Liver (tissue), 9 donors: Measurements from ENCODE around the gene FOXB1. TPM values are rescaled to one million over a fixed set of nuclear protein-coding genes. Genes with fewer than 3 reads are reported as not detected.

ENCODE experiments used
- DNase-seq: peaks from one replicate; pipeline ENCODE4 v3.0.0-alpha.2; 2017; ENCODE audit warnings: low spot score
- H3K27ac ChIP-seq, 2 donors: one replicate each; pipeline ENCODE4 v1.7.0; 2013; ENCODE audit warnings: inconsistent platforms in 2 of 2, low read length in 2 of 2, control low read depth in 1 of 2, low read depth in 1 of 2, mild to moderate bottlenecking in 1 of 2
- H3K27me3 ChIP-seq, 4 donors: one replicate each; pipeline versions ENCODE4 v1.6.1 to v1.7.0; 2013; ENCODE audit warnings: low read length in 3 of 4, inconsistent platforms in 1 of 4, mild to moderate bottlenecking in 1 of 4, moderate library complexity in 1 of 4; ENCODE audit not compliant: control insufficient read depth in 4 of 4, insufficient read depth in 4 of 4
- H3K36me3 ChIP-seq, 4 donors: one replicate each; pipeline versions ENCODE4 v1.6.1 to v1.7.0; 2013; ENCODE audit warnings: low read length in 3 of 4, mild to moderate bottlenecking in 3 of 4, low read depth in 1 of 4, moderate library complexity in 1 of 4; ENCODE audit not compliant: control insufficient read depth in 4 of 4, insufficient read depth in 3 of 4
- H3K4me1 ChIP-seq, 4 donors: one replicate each; pipeline versions ENCODE4 v1.6.1 to v1.7.0; 2013; ENCODE audit warnings: low read length in 3 of 4, mild to moderate bottlenecking in 3 of 4, moderate library complexity in 1 of 4; ENCODE audit not compliant: control insufficient read depth in 4 of 4, insufficient read depth in 4 of 4
- H3K4me3 ChIP-seq, 3 donors: one replicate each; pipeline versions ENCODE4 v1.6.1 to v1.7.0; 2013; ENCODE audit warnings: low read length in 3 of 3, control low read depth in 1 of 3, low read depth in 1 of 3, mild to moderate bottlenecking in 1 of 3
- H3K9ac ChIP-seq, 2 donors: one replicate each; pipeline ENCODE4 v1.7.0; 2013; ENCODE audit warnings: low read length in 2 of 2, mild to moderate bottlenecking in 2 of 2, moderate library complexity in 2 of 2, control low read depth in 1 of 2, low read depth in 1 of 2
- H3K9me3 ChIP-seq, 4 donors: one replicate each; pipeline versions ENCODE4 v1.6.1 to v1.7.0; 2013; ENCODE audit warnings: low read length in 3 of 4; ENCODE audit not compliant: control insufficient read depth in 4 of 4
- ATF3 ChIP-seq: IDR thresholded peaks from 2 replicates; pipeline ENCODE4 v1.6.1; 2016; ENCODE audit warnings: antibody characterized with exemption
- CTCF ChIP-seq: fragments of 150-350 bp; IDR thresholded peaks from 2 replicates; pipeline ENCODE4 v1.5.1; 2017; ENCODE audit warnings: improper control_type of control experiment, low read depth, low read length; ENCODE audit not compliant: missing input control
- EGR1 ChIP-seq, 2 donors: IDR thresholded peaks; 2 replicates each; pipeline ENCODE4 v1.6.1; 2016 to 2018; ENCODE audit warnings: antibody characterized with exemption in 2 of 2, low read depth in 2 of 2
- FOXA1 ChIP-seq: IDR thresholded peaks from 2 replicates; pipeline ENCODE4 v1.6.1; 2016; ENCODE audit warnings: antibody characterized with exemption
- FOXA2 ChIP-seq: IDR thresholded peaks from 2 replicates; pipeline ENCODE4 v1.6.1; 2016; ENCODE audit warnings: antibody characterized with exemption
- GABPA ChIP-seq, 2 donors: IDR thresholded peaks in 1 of 2; conservative IDR thresholded peaks in 1 of 2; 2 replicates each; pipeline ENCODE4 v1.6.1; 2016; ENCODE audit warnings: antibody characterized with exemption in 2 of 2, mild to moderate bottlenecking in 1 of 2, moderate library complexity in 1 of 2
- HNF4A ChIP-seq, 2 donors: conservative IDR thresholded peaks; 2 replicates each; pipeline ENCODE4 v1.6.1; 2016; ENCODE audit warnings: antibody characterized with exemption in 2 of 2, mild to moderate bottlenecking in 2 of 2
- HNF4G ChIP-seq: IDR thresholded peaks from 2 replicates; pipeline ENCODE4 v1.6.1; 2016; ENCODE audit warnings: antibody characterized with exemption
- JUND ChIP-seq, 2 donors: IDR thresholded peaks; 2 replicates each; pipeline ENCODE4 v1.6.1; 2016; ENCODE audit warnings: antibody characterized with exemption in 2 of 2
- MAX ChIP-seq: IDR thresholded peaks from 2 replicates; pipeline ENCODE4 v1.6.1; 2016; ENCODE audit warnings: antibody characterized with exemption
- RAD21 ChIP-seq, 2 donors: IDR thresholded peaks; 2 replicates each; pipeline ENCODE4 v1.6.1; 2016; ENCODE audit warnings: antibody characterized with exemption in 2 of 2, mild to moderate bottlenecking in 2 of 2
- REST ChIP-seq: IDR thresholded peaks from 2 replicates; pipeline ENCODE4 v1.6.1; 2016; ENCODE audit warnings: antibody characterized with exemption, mild to moderate bottlenecking
- RXRA ChIP-seq, 2 donors: IDR thresholded peaks; 2 replicates each; pipeline ENCODE4 v1.6.1; 2017 to 2018; ENCODE audit warnings: antibody characterized with exemption in 2 of 2, mild to moderate bottlenecking in 1 of 2
- SP1 ChIP-seq: IDR thresholded peaks from 2 replicates; pipeline ENCODE4 v1.6.1; 2018; ENCODE audit warnings: antibody characterized with exemption, mild to moderate bottlenecking
- TAF1 ChIP-seq: conservative IDR thresholded peaks from 2 replicates; pipeline ENCODE4 v1.6.1; 2016; ENCODE audit warnings: antibody characterized with exemption, mild to moderate bottlenecking
- YY1 ChIP-seq: IDR thresholded peaks from 2 replicates; pipeline ENCODE4 v1.6.1; 2016; ENCODE audit warnings: antibody characterized with exemption, mild to moderate bottlenecking
- ZBTB33 ChIP-seq: IDR thresholded peaks from 2 replicates; pipeline ENCODE4 v1.6.1; 2016; ENCODE audit warnings: antibody characterized with exemption
- WGBS: extraction: QIAGEN DNeasy Blood & Tissue Kit; methylation state at CpG from one replicate; pipeline ENCODE4 v1.1.7; 2013; 5-methylcytosine and 5-hydroxymethylcytosine counted together
- polyA plus RNA-seq, 2 donors: library from polyadenylated mRNA; stranded (reverse) in 1 of 2; unstranded in 1 of 2; fragments of 200-250 nt in 1 of 2; fragments of >200 nt in 1 of 2; fragmentation: Nextera tagmentation in 1 of 2; extraction: Ambion mirVana in 1 of 2; gene quantifications; one replicate each; pipeline versions ENCODE4 v1.2.1 to v1.2.3, GENCODE V29; 2013 to 2015
- total RNA-seq, 2 donors: library from RNA; depleted of rRNA; stranded (reverse); fragments of >200 nt; gene quantifications; one replicate each; pipeline ENCODE4 v1.2.3, GENCODE V29; 2014
- donor health status: healthy.
- donor health status: healthy.
- donor health status: healthy.
- donor health status: healthy.
- donor health status: healthy.

FOXB1 gene
- total and polyA plus RNA-seq, 4 donors = not detected

- TF ChIP-seq CTCF (no peak), HNF4A (conservative IDR thresholded peaks at IDR 0.05) (no peak), FOXA1 (no peak), RAD21 (IDR thresholded peaks at IDR 0.05) (no peak), SP1 (no peak), JUND (IDR thresholded peaks at IDR 0.05) (no peak)
These were observed 9.6 kb upstream of the FOXB1 start (continued) for GRCh38 chr15:59994526-59994887.

GRCh38 chr15:59994888-59995557 lies 9.1 kb upstream of the FOXB1 start:
- no peak for DNase-seq

More at GRCh38 chr15:59994888-59995557, 9.1 kb upstream of the FOXB1 start:
- no peaks in the 10 kb centered on the region for H3K36me3 ChIP-seq
- H3K9me3 ChIP-seq = no peaks in the 10 kb centered on the region
- 5% methylated on average over 41 of the region's 41 CpGs for WGBS
- peaks cover 13 to 46% (median 31%) of the 10 kb centered on the region in 4 donors for H3K27me3 ChIP-seq
- no peak overlapping the region for H3K9ac ChIP-seq
- H3K27ac ChIP-seq = no peak overlapping the region
- no peak overlapping the region for H3K4me3 ChIP-seq
- TF ChIP-seq CTCF (no peak), ATF3 (no peak), REST (no peak), MAX (no peak), RAD21 (IDR thresholded peaks at IDR 0.05) (no peak), TAF1 (no peak), HNF4A (conservative IDR thresholded peaks at IDR 0.05) (no peak), EGR1 (IDR thresholded peaks at IDR 0.05; ENCODE audit: low read depth in 2 of 2) (no peak), GABPA (IDR thresholded peaks at IDR 0.05 in 1 of 2, conservative IDR thresholded peaks at IDR 0.05 in 1 of 2) (no peak), JUND (IDR thresholded peaks at IDR 0.05) (no peak), SP1 (no peak), RXRA (IDR thresholded peaks at IDR 0.05) (no peak), FOXA2 (no peak), HNF4G (no peak), FOXA1 (no peak), ZBTB33 (no peak), YY1 (no peak)
- H3K4me1 ChIP-seq = peaks cover 6 to 10% (median 8%) of the 10 kb centered on the region in 4 donors
